ENCODE data around the gene IGSF11.

The IGSF11 gene

GRCh38 chr3:119044593-119044992, 9.9 kb upstream of the IGSF11 start:
- DNase-seq (ENCODE audit: low read depth) = no peak

GRCh38 chr3:119042162-119042561, 7.5 kb upstream of the IGSF11 start:
- no peak for DNase-seq (ENCODE audit: low read depth)
- no peak for TF ChIP-seq CTCF (conservative IDR thresholded peaks at IDR 0.05; ENCODE audit: low read depth, low read length)
- H3K4me3 ChIP-seq (ENCODE audit: low read length) = no peak overlapping the region

More at GRCh38 chr3:119044593-119044992, 9.9 kb upstream of the IGSF11 start:
- TF ChIP-seq CTCF (conservative IDR thresholded peaks at IDR 0.05; ENCODE audit: low read depth, low read length) = no peak
- H3K4me3 ChIP-seq (ENCODE audit: low read length) = no peak overlapping the region

- peak overlapping the region; percentile 34 for H3K4me3 ChIP-seq (ENCODE audit: low read length)
- DNase-seq (ENCODE audit: low read depth) = no peak
- TF ChIP-seq CTCF (conservative IDR thresholded peaks at IDR 0.05; ENCODE audit: low read depth, low read length) = no peak
These were observed 334 bp upstream of the IGSF11 start for GRCh38 chr3:119035014-119035346.

DNA sequence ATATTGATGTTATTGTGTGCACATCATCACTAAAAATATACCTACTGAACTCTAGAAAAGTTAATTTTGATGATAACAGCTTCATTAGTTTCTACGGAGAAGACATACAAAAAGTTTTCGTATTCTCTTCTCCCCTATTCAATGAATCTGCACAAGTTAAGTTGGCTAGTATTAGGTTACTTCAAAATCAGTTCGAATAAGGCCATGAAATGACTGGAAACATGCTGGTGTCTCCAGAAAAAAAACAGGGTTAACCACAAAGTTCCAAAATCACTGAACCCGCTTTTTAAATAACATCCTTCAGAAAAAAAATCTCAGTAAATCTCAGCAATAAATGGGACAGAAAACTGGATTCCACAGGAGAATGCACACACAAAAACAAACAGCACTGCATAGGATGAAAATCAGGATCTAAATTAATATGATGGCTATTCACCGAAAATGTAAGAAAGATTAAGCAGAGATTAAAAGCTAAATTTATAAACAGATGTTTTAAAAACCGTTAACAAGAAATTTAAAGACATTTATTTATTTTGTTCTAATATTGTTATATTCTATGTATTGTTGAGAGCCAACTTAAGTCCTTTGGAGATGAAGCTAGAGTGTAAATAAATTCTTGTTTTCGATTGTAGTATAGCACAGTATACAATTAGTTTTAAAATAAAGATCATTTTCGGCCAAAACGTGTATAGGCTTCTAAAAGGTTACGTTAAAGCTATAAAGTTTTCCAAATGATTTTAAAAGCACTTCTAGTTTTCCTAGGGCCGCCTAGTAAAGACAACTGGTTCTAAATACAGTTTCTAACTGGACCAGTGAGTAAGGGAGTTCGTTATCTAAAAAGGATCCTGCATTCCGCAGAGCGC, 1.0 kb downstream of the IGSF11 start:
- no peak for DNase-seq (ENCODE audit: low read depth)
- peak overlapping the region; percentile 54 for H3K4me3 ChIP-seq (ENCODE audit: low read length)
- TF ChIP-seq CTCF (conservative IDR thresholded peaks at IDR 0.05; ENCODE audit: low read depth, low read length) = no peak

DNA sequence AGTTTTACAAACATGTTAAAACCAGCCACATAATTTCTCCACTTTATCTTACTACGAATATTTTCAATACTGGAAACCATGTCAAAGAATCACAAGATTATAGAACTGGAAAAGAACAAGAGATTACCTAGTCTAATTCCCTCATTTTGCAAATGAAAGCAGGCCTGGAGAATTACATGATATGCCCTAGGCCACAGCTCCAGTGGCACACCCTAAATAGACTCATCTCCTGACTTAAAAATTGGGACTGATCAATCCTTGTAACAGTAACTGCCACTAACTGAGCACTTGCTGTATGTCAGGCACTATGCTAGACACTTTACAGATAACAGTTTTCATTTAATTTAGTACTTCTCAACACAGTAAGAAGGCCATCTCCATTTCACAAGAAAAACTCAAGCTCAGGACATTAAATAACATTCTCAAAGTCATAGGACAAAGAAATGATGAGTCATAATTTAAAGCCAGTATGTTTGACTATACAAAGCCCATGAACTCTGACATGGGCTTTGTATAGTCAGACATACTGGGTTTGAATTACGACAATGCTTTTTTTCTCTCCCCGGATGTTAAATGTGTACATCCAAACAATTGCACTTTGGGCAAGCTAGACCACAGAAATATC, 9.4 kb downstream of the IGSF11 start:
- no peak for TF ChIP-seq CTCF (conservative IDR thresholded peaks at IDR 0.05; ENCODE audit: low read depth, low read length)
- DNase-seq (ENCODE audit: low read depth) = no peak
- H3K4me3 ChIP-seq (ENCODE audit: low read length) = no peak overlapping the region

DNA sequence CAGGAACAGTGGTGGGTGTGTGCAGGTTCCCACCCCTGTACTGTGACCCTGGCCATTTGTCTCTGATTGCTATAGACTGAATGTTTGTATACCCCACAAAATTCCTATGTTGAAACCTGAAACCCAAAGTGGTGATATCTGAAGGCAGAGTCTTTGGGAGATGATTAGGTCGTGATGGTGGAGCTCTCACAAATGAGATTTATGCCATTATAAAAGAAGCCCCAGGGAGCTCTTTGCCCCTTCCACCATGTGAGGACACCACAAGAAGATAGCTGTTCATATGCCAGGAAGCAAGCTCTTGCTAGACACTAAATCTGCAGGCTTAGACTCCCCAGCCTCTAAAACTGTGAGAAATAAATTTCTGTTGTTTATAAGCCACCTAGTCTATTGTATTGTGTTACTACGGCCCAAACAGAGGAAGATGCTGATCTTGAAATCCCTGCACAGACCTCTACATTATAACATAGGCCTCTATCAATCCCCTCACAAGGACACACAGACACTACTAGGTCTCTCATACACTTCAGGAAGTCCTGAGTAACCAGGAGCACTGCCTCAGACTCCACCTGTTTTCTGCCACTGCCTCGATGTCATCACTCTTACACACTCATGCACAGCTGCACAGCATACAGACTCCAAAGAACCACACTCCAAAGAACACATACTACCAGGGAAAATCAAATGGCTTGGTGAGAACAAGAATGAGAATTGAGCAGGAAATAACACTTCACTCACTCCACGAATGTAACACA, 14.7 kb downstream of the IGSF11 start:
- TF ChIP-seq CTCF (conservative IDR thresholded peaks at IDR 0.05; ENCODE audit: low read depth, low read length) = no peak
- no peak for DNase-seq (ENCODE audit: low read depth)
- no peak overlapping the region for H3K4me3 ChIP-seq (ENCODE audit: low read length)

Data from retinal pigment epithelial cell (primary cell).